ENCODE results near the gene PARP15. TPM values are rescaled to one million over a fixed set of nuclear protein-coding genes. Genes with fewer than 3 reads are reported as not detected.

PARP15 gene
- total RNA-seq, 1 donor from 2014 or later, result 213 TPM

DNA sequence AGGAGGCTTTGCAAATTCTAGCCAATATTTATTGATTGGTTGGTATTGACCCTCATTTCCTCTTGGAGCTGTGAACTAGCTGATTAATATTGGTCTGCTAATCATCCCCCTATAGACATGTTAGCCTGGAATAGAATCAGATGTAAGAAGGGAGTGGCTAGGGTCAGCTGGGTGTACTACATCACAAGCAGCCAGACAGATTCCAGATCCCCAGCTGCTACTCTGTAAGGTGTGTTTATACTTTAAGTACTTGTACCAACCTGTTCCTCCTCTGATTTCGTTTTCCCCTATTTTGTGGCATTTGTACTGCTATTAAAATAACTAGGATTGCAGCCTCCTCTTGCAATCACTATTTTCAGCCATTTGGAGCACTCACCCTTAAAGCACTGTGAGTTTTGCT lies 49.9 kb downstream of the PARP15 start:
- POLR2A ChIA-PET, result interaction anchor here (1.0 to 1.6 kb wide), 2 partner anchors 8 to 63 kb away, joined by 3 read pairs; partner anchors contain the start of genes DTX3L and PARP9
- no peak overlapping the region for H3K27ac Mint-ChIP-seq
- no peaks in the 10 kb centered on the region for H3K27me3 Mint-ChIP-seq
- no peak overlapping the region for H3K4me3 Mint-ChIP-seq
- peaks cover 32% of the 10 kb centered on the region for H3K4me1 Mint-ChIP-seq
- DNase-seq, result no peak
- intact Hi-C loops (cut with micrococcal nuclease), result no loop called here
- TF ChIP-seq, protein P1, sequence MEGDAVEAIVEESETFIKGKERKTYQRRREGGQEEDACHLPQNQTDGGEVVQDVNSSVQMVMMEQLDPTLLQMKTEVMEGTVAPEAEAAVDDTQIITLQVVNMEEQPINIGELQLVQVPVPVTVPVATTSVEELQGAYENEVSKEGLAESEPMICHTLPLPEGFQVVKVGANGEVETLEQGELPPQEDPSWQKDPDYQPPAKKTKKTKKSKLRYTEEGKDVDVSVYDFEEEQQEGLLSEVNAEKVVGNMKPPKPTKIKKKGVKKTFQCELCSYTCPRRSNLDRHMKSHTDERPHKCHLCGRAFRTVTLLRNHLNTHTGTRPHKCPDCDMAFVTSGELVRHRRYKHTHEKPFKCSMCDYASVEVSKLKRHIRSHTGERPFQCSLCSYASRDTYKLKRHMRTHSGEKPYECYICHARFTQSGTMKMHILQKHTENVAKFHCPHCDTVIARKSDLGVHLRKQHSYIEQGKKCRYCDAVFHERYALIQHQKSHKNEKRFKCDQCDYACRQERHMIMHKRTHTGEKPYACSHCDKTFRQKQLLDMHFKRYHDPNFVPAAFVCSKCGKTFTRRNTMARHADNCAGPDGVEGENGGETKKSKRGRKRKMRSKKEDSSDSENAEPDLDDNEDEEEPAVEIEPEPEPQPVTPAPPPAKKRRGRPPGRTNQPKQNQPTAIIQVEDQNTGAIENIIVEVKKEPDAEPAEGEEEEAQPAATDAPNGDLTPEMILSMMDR (IDR thresholded peaks at IDR 0.05), result no peak
- CTCF ChIA-PET, result no interaction called here
- H3K36me3 Mint-ChIP-seq (ENCODE audit: low read depth), result peaks cover 82% of the 10 kb centered on the region
- ATAC-seq (ENCODE audit: low read depth), result no peak
- H3K9me3 Mint-ChIP-seq, result no peaks in the 10 kb centered on the region

DNA sequence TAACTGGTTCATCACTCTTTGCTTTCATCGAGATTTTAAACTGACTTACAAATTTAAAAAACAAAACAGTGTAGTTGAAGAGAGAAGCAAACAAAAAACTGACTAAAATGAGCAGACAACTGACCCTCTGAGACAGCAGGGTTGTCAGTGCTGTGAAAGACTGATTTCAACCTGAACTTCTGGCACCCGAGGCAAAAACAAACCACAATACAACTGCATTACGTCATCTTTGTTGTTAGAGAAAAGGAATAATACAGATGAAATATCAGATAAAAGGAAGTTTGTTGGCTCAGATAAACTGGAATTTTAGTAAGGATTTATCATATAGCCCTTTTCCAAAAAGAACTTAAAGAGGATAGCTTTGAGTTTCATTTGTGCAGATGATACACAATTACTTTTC lies 51.1 kb downstream of the PARP15 start:
- CTCF ChIA-PET, result interaction anchor here (0.8 to 1.5 kb wide), 2 partner anchors 51 to 67 kb away, joined by 3 to 5 read pairs; no protein-coding TSS in a partner anchor
- H3K27ac Mint-ChIP-seq, result no peak overlapping the region
- intact Hi-C loops (cut with micrococcal nuclease), result no loop called here

DNA sequence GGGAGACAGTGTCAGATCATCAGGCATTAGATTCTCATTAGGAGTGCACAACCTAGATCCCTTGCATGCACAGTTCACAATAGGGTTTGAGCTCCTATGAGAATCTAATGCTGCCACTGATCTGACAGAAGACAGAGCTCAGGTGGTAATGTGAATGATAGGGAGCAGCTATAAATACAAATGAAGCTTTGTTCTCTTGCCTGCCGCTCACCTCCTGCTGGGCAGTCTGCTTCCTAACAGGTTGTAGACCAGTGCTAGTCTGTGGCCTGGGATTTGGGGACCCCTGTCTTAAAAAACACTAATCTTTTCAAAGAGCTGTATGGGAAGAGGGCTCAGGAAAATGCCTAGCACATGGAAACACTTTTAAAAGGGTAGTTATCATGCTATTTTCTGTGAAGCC lies 52.3 kb downstream of the PARP15 start:
- Mint-ChIP-seq H3K27me3 (no peaks in the 10 kb centered on the region), H3K4me3 (no peak overlapping the region), H3K36me3 (ENCODE audit: low read depth) (peaks cover 84% of the 10 kb centered on the region), H3K9me3 (no peaks in the 10 kb centered on the region), H3K27ac (no peak overlapping the region), H3K4me1 (peaks cover 24% of the 10 kb centered on the region)
- TF ChIP-seq, protein P1 (IDR thresholded peaks at IDR 0.05), result no peak
- POLR2A ChIA-PET, result no interaction called here
- DNase-seq (no peak), ATAC-seq (ENCODE audit: low read depth) (no peak)
- intact Hi-C loops (cut with micrococcal nuclease), result no loop called here
- CTCF ChIA-PET, result interaction anchor here (1.5 kb wide), 1 partner anchor 68 kb away, joined by 5 read pairs; no protein-coding TSS in a partner anchor

More for the DNA sequence above, 51.1 kb downstream of the PARP15 start:
- POLR2A ChIA-PET, result interaction anchor here (1.1 kb wide), 1 partner anchor 19 kb away, joined by 4 read pairs; no protein-coding TSS in a partner anchor
- peaks cover 20% of the 10 kb centered on the region for H3K4me1 Mint-ChIP-seq
- H3K27me3 Mint-ChIP-seq, result no peaks in the 10 kb centered on the region
- H3K36me3 Mint-ChIP-seq (ENCODE audit: low read depth), result peaks cover 80% of the 10 kb centered on the region
- TF ChIP-seq, protein P1 (IDR thresholded peaks at IDR 0.05), result no peak
- no peak overlapping the region for H3K4me3 Mint-ChIP-seq
- H3K9me3 Mint-ChIP-seq, result no peaks in the 10 kb centered on the region
- ATAC-seq (ENCODE audit: low read depth) (no peak), DNase-seq (no peak)

DNA sequence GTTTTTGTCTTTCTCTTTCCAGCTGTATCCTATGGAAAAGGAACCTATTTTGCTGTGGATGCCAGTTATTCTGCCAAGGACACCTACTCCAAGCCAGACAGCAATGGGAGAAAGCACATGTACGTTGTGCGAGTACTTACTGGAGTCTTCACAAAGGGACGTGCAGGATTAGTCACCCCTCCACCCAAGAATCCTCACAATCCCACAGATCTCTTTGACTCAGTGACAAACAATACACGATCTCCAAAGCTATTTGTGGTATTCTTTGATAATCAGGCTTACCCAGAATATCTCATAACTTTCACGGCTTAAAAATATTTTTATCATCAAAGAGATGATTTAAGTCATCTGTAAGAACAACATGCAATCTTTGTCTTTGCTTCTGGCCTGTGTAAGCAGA lies 58.3 kb downstream of the PARP15 start:
- H3K4me3 Mint-ChIP-seq, result no peak overlapping the region
- ATAC-seq (ENCODE audit: low read depth) (no peak), DNase-seq (no peak)
- intact Hi-C loops (cut with micrococcal nuclease), result no loop called here
- no peak overlapping the region for H3K27ac Mint-ChIP-seq
- H3K36me3 Mint-ChIP-seq (ENCODE audit: low read depth), result peaks cover 76% of the 10 kb centered on the region
- CTCF ChIA-PET, result no interaction called here
- H3K9me3 Mint-ChIP-seq, result no peaks in the 10 kb centered on the region
- TF ChIP-seq, protein P1 (IDR thresholded peaks at IDR 0.05), result no peak
- peaks cover 11% of the 10 kb centered on the region for H3K4me1 Mint-ChIP-seq
- POLR2A ChIA-PET, result no interaction called here
- H3K27me3 Mint-ChIP-seq, result no peaks in the 10 kb centered on the region

DNA sequence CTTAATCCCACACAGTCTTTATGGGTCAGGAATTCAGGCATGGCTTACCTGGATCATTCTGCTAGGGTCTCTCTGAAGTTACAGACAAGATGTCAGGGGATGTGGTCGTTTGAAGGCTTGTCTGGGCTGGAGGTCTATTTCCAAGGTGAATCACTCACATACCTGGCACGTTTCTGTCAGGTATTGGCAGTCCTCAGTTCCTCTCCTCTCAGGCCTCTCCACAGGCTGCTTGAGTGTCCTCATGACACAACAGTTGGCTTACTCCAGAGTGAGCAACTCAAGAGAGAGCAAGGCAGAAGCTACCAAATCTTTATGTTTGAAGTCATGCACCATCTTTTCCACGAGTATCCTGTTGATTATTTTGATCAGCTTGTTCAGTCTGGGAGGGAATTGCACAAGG lies 59.2 kb downstream of the PARP15 start:
- Mint-ChIP-seq H3K36me3 (ENCODE audit: low read depth) (peaks cover 72% of the 10 kb centered on the region), H3K4me3 (no peak overlapping the region), H3K4me1 (peaks cover 13% of the 10 kb centered on the region), H3K9me3 (no peaks in the 10 kb centered on the region), H3K27ac (no peak overlapping the region), H3K27me3 (no peaks in the 10 kb centered on the region)
- ATAC-seq (ENCODE audit: low read depth) (no peak), DNase-seq (no peak)
- TF ChIP-seq, protein P1 (IDR thresholded peaks at IDR 0.05), result no peak
- intact Hi-C loops (cut with micrococcal nuclease), result no loop called here
- ChIA-PET CTCF (no interaction called here), POLR2A (interaction anchor here (0.6 kb wide), 1 partner anchor 36 kb away, joined by 3 read pairs; no protein-coding TSS in a partner anchor)
